H1 (cell line): ENCODE data around the gene MOB3B. TPM values are rescaled to one million over a fixed set of nuclear protein-coding genes. Genes with fewer than 3 reads are reported as not detected.

Experiments used
- ATF2 ChIP-seq: IDR thresholded peaks from 2 replicates; pipeline ENCODE4 v1.6.1; 2012; ENCODE audit warnings: low read length, inconsistent platforms
- CHD7 ChIP-seq: fragments of 300-600 bp; sonication (generic); IDR thresholded peaks from 2 replicates; pipeline ENCODE4 v1.7.1; 2012; ENCODE audit warnings: low read length, moderate library complexity, mild to moderate bottlenecking, inconsistent platforms; ENCODE audit not compliant: insufficient replicate concordance
- CTBP2 ChIP-seq: IDR thresholded peaks from 2 replicates; pipeline ENCODE4 v1.7.0; 2011; ENCODE audit warnings: borderline replicate concordance, mild to moderate bottlenecking, moderate library complexity, mixed read lengths, low read length; ENCODE audit not compliant: insufficient read depth, insufficient read length
- MAX ChIP-seq: IDR thresholded peaks from 2 replicates; pipeline ENCODE4 v1.6.1; 2012; ENCODE audit warnings: inconsistent platforms
- polyA plus RNA-seq, 7 experiments: library from polyadenylated mRNA; depleted of rRNA in 3 of 7; stranded (reverse) in 5 of 7; unstranded in 2 of 7; fragments of >200 nt in 5 of 7; fragments of 200-250 nt in 2 of 7; gene quantifications; 1 replicate in 5 of 7; 2 replicates in 1 of 7; 4 replicates in 1 of 7; pipeline versions ENCODE4 v1.2.1 to v1.2.3, GENCODE V29; 2011 to 2013; ENCODE audit warnings: missing spikeins in 2 of 7, mixed read lengths in 2 of 7
- total RNA-seq: library from RNA; stranded (reverse); fragmentation: NEBNext Ultra II Directional; extraction: Animal tissue kit (Norgen Biotek cat#: 25700); gene quantifications from 2 replicates; pipeline ENCODE4 v1.2.1, GENCODE V29; 2021

MOB3B gene
- total and polyA plus RNA-seq, 2 of the 8 experiments (the other 6 are each of a cell fraction or from before 2014, with no cell fraction given), result 12.7 to 16.1 TPM

- TF ChIP-seq ATF2 (no peak), CTBP2 (no peak), MAX (no peak), CHD7 (no peak)
Measured at GRCh38 chr9:27352457-27353165, 177.0 kb downstream of the MOB3B start (continued).
